K562 (cell line): Measurements from ENCODE around the gene IRS1. TPM values are rescaled to one million over a fixed set of nuclear protein-coding genes. Genes with fewer than 3 reads are reported as not detected.

ENCODE experiments used
- ATF1 ChIP-seq, 2 experiments: fragments of 450-650 bp in 1 of 2; IDR thresholded peaks; 2 replicates each; pipeline ENCODE4 v1.6.1; 2016; ENCODE audit warnings: missing compliant biosample characterization in 1 of 2, missing genetic modification characterization in 1 of 2
- BCOR ChIP-seq: fragments of 450-650 bp; IDR thresholded peaks from 2 replicates; pipeline ENCODE4 v1.6.1; 2016
- ETV1 ChIP-seq: fragments of 450-650 bp; conservative IDR thresholded peaks from 2 replicates; pipeline ENCODE4 v1.6.1; 2016; ENCODE audit warnings: missing genetic modification characterization, control low read depth, low read depth, missing compliant biosample characterization
- FIP1L1 ChIP-seq: fragments of 200-400 bp; formaldehyde crosslinking; IDR thresholded peaks from 2 replicates; pipeline ENCODE4 v1.6.1; 2018; ENCODE audit warnings: mild to moderate bottlenecking, low read depth, low read length; ENCODE audit not compliant: poor library complexity, severe bottlenecking
- GABPA ChIP-seq: fragments of 200-800 bp; sonication (Bioruptor generic); conservative IDR thresholded peaks from 2 replicates; pipeline ENCODE4 v1.6.1; 2016; ENCODE audit warnings: low read depth, missing genetic modification characterization, missing compliant biosample characterization
- HDAC8 ChIP-seq: fragments of 450-650 bp; IDR thresholded peaks from 2 replicates; pipeline ENCODE4 v1.6.1; 2016; ENCODE audit warnings: mild to moderate bottlenecking, missing genetic modification characterization, moderate library complexity, missing compliant biosample characterization
- JUND ChIP-seq, 2 experiments: IDR thresholded peaks; 2 replicates in 1 of 2; 3 replicates in 1 of 2; pipeline ENCODE4 v1.6.1; 2011; ENCODE audit warnings: borderline replicate concordance in 2 of 2, low read depth in 2 of 2, low read length in 2 of 2, improper control_type of control experiment in 1 of 2, missing biosample characterization in 1 of 2, missing genetic modification characterization in 1 of 2, missing genetic modification reagents in 1 of 2
- KLF6 ChIP-seq: fragments of 250-450 bp; sonication (Bioruptor Pico); IDR thresholded peaks from 2 replicates; pipeline ENCODE4 v1.4.0; 2020; ENCODE audit warnings: mild to moderate bottlenecking, moderate library complexity, borderline replicate concordance
- L3MBTL2 ChIP-seq: fragments of 450-650 bp; IDR thresholded peaks from 2 replicates; pipeline ENCODE4 v1.6.1; 2016; ENCODE audit warnings: mild to moderate bottlenecking, moderate library complexity
- MBD2 ChIP-seq: sonication (generic); IDR thresholded peaks from 2 replicates; pipeline ENCODE4 v1.6.1; 2016; ENCODE audit warnings: low read depth, borderline replicate concordance
- PCBP2 ChIP-seq: fragments of 200-400 bp; formaldehyde crosslinking; IDR thresholded peaks from 2 replicates; pipeline ENCODE4 v1.6.1; 2018; ENCODE audit warnings: low read length, low read depth, mild to moderate bottlenecking, moderate library complexity; ENCODE audit not compliant: poor library complexity, severe bottlenecking
- TCF7L2 ChIP-seq: fragments of 150-350 bp; IDR thresholded peaks from 2 replicates; pipeline ENCODE4 v1.6.1; 2016; ENCODE audit warnings: low read depth, mild to moderate bottlenecking, low read length, moderate library complexity
- ZBTB8A ChIP-seq: fragments of 450-650 bp; IDR thresholded peaks from 2 replicates; pipeline ENCODE4 v1.6.1; 2018; ENCODE audit warnings: mild to moderate bottlenecking, moderate library complexity; ENCODE audit not compliant: partially characterized antibody
- ZC3H8 ChIP-seq: fragments of 450-650 bp; IDR thresholded peaks from 2 replicates; pipeline ENCODE4 v1.6.1; 2017
- ZNF347 ChIP-seq: fragments of 450-650 bp; formaldehyde crosslinking; IDR thresholded peaks from 2 replicates; pipeline ENCODE4 v1.4.0; 2020; ENCODE audit warnings: low read depth, mild to moderate bottlenecking, moderate library complexity
- polyA plus RNA-seq, 8 experiments: library from polyadenylated mRNA; depleted of rRNA in 4 of 8; stranded (reverse) in 5 of 8; unstranded in 3 of 8; fragments of >200 nt; fragmentation: Nextera tagmentation in 2 of 8; fragmentation: Illumina TruSeq in 1 of 8; extraction: Ambion mirVana in 2 of 8; extraction: Trizol in 1 of 8; gene quantifications; 2 replicates each; pipeline versions ENCODE4 v1.2.1 to v1.2.3, GENCODE V29; 2011 to 2014; ENCODE audit warnings: inconsistent platforms in 1 of 8, missing spikeins in 1 of 8
- total RNA-seq, 7 experiments: library from RNA; depleted of rRNA in 6 of 7; stranded (reverse); fragments of >200 nt in 6 of 7; fragmentation: Illumina TruSeq in 2 of 7; extraction: Trizol in 2 of 7; gene quantifications; 2 replicates each; pipeline versions ENCODE4 v1.2.1 to v1.2.3, GENCODE V29; 2011 to 2021; ENCODE audit warnings: low replicate concordance in 1 of 7
- TF ChIP-seq, protein P1 (sequence below): fragments of 250-450 bp; sonication (Bioruptor Pico); IDR thresholded peaks from 2 replicates; pipeline ENCODE4 v1.4.0; 2020; ENCODE audit warnings: mild to moderate bottlenecking, moderate library complexity, borderline replicate concordance
- TF ChIP-seq, protein P2 (sequence below): fragments of 450-650 bp; formaldehyde crosslinking; IDR thresholded peaks from 2 replicates; pipeline ENCODE4 v1.4.0; 2020; ENCODE audit warnings: mild to moderate bottlenecking, moderate library complexity
- TF ChIP-seq, protein P3 (sequence below): fragments of 450-650 bp; IDR thresholded peaks from 2 replicates; pipeline ENCODE4 v1.6.1; 2016; ENCODE audit warnings: borderline replicate concordance

Gene IRS1
- total and polyA plus RNA-seq, 9 of the 15 experiments (the other 6 are each of a cell fraction or from before 2014, with no cell fraction given), result under 0.01 to 0.31 (median 0.08) TPM; not detected in 1

DNA sequence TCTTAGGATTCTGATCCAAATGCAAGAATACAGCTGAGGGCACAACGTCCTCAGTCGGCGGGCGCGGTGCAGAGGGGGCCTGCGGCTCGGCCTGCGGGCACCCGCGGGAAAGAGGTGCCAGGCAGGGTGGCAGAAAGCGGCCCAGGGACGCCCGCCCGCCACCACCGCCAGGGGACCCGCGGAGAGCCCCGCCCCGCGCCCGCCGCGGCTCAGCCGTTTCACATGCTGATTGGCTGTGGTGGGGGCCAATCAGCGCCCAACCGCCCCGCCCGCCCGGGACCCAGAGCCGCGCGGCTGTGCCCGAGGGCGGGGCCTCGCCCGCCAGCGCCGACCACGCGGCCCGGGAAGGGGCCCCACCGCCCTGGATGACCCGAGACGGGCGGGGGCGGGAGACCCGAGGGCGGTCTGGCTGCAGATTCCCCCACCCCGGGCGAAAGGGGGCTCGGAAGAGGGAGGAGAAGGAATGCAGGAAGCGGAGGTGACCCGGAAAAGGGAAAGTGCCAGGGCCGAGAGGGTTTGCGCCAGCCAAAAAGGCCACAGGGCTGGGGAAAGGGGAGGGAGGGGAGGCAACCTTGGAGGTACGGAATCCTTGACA is 8.0 kb downstream of the IRS1 start (continued):
- TF ChIP-seq ATF1 (CRISPR knock-in tag; IDR thresholded peaks at IDR 0.05), result no peak
- peak; percentile 58 for TF ChIP-seq ATF1 (tag; IDR thresholded peaks at IDR 0.05)
- TF ChIP-seq ZC3H8, result no peak
- TF ChIP-seq ZBTB8A, result no peak
- TF ChIP-seq MBD2, result no peak
- no peak for TF ChIP-seq HDAC8 (tag)
- TF ChIP-seq, protein P1, sequence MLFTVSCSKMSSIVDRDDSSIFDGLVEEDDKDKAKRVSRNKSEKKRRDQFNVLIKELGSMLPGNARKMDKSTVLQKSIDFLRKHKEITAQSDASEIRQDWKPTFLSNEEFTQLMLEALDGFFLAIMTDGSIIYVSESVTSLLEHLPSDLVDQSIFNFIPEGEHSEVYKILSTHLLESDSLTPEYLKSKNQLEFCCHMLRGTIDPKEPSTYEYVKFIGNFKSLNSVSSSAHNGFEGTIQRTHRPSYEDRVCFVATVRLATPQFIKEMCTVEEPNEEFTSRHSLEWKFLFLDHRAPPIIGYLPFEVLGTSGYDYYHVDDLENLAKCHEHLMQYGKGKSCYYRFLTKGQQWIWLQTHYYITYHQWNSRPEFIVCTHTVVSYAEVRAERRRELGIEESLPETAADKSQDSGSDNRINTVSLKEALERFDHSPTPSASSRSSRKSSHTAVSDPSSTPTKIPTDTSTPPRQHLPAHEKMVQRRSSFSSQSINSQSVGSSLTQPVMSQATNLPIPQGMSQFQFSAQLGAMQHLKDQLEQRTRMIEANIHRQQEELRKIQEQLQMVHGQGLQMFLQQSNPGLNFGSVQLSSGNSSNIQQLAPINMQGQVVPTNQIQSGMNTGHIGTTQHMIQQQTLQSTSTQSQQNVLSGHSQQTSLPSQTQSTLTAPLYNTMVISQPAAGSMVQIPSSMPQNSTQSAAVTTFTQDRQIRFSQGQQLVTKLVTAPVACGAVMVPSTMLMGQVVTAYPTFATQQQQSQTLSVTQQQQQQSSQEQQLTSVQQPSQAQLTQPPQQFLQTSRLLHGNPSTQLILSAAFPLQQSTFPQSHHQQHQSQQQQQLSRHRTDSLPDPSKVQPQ (CRISPR knock-in tag), result no peak
- 0 out of 2 replicates have a peak, but pooled peaks have one; percentile 31 for TF ChIP-seq GABPA (tag)
- no peak for TF ChIP-seq TCF7L2
- TF ChIP-seq JUND (IDR thresholded peaks at IDR 0.05; ENCODE audit: borderline replicate concordance, low read depth, low read length), result no peak
- no peak for TF ChIP-seq JUND (tag; IDR thresholded peaks at IDR 0.05; ENCODE audit: borderline replicate concordance, low read depth, low read length)
- TF ChIP-seq, protein P2, sequence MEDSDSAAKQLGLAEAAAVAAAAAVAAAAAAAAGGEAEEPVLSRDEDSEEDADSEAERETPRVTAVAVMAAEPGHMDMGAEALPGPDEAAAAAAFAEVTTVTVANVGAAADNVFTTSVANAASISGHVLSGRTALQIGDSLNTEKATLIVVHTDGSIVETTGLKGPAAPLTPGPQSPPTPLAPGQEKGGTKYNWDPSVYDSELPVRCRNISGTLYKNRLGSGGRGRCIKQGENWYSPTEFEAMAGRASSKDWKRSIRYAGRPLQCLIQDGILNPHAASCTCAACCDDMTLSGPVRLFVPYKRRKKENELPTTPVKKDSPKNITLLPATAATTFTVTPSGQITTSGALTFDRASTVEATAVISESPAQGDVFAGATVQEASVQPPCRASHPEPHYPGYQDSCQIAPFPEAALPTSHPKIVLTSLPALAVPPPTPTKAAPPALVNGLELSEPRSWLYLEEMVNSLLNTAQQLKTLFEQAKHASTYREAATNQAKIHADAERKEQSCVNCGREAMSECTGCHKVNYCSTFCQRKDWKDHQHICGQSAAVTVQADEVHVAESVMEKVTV (CRISPR knock-in tag), result no peak
- no peak for TF ChIP-seq ZNF347 (CRISPR knock-in tag)
- no peak for TF ChIP-seq FIP1L1
- TF ChIP-seq ETV1, result no peak
- no peak for TF ChIP-seq KLF6 (CRISPR knock-in tag)
- TF ChIP-seq BCOR, result no peak
- no peak for TF ChIP-seq PCBP2
- peak; percentile 90 for TF ChIP-seq L3MBTL2
- TF ChIP-seq, protein P3, sequence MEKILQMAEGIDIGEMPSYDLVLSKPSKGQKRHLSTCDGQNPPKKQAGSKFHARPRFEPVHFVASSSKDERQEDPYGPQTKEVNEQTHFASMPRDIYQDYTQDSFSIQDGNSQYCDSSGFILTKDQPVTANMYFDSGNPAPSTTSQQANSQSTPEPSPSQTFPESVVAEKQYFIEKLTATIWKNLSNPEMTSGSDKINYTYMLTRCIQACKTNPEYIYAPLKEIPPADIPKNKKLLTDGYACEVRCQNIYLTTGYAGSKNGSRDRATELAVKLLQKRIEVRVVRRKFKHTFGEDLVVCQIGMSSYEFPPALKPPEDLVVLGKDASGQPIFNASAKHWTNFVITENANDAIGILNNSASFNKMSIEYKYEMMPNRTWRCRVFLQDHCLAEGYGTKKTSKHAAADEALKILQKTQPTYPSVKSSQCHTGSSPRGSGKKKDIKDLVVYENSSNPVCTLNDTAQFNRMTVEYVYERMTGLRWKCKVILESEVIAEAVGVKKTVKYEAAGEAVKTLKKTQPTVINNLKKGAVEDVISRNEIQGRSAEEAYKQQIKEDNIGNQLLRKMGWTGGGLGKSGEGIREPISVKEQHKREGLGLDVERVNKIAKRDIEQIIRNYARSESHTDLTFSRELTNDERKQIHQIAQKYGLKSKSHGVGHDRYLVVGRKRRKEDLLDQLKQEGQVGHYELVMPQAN, result 0 out of 2 replicates have a peak, but pooled peaks have one; percentile 37
